ENCODE results near the gene PDGFRA. TPM values are rescaled to one million over a fixed set of nuclear protein-coding genes. Genes with fewer than 3 reads are reported as not detected.

PDGFRA gene
- total RNA-seq, 1 donor from 2014 or later = 91.5 TPM

DNA sequence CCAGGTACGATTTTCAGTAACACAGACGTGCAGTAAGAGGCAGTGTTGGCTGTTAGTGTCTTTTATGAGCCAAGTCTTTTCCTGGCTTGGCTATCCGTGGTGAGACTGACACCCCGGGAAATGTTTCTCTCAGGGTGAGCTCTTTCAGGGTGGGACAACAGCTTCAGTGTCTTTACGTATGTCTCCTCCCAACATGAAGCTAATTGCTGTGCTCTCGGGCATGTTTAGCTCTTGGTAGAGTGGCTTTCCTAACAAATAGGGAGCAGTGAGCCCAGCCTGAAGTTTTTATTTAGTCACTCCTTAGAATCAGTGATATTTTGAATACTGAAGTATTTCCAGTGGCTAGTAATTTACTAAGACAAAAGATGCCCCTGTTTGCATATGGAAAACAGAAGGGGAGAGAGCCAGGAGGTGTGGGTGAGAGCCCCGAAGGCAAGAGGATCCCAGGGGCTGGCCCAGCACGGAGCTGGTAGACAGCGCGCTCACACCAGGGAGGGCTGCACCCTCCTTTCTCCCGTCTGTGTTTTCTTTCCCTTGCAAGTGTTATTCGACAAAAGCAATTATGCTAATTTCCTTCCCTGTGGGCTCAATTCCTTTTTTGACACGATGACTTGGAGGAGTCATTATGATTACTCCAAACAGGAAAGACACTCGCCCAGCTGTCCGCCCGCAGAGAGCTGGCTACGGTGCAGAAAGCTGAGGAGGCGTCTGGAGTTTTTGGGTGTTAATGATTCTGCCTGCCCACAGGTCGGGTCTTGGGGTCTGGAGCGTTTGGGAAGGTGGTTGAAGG is 47.7 kb downstream of the PDGFRA start:
- H3K27me3 ChIP-seq = no peaks in the 10 kb centered on the region
- TF ChIP-seq, protein P1, sequence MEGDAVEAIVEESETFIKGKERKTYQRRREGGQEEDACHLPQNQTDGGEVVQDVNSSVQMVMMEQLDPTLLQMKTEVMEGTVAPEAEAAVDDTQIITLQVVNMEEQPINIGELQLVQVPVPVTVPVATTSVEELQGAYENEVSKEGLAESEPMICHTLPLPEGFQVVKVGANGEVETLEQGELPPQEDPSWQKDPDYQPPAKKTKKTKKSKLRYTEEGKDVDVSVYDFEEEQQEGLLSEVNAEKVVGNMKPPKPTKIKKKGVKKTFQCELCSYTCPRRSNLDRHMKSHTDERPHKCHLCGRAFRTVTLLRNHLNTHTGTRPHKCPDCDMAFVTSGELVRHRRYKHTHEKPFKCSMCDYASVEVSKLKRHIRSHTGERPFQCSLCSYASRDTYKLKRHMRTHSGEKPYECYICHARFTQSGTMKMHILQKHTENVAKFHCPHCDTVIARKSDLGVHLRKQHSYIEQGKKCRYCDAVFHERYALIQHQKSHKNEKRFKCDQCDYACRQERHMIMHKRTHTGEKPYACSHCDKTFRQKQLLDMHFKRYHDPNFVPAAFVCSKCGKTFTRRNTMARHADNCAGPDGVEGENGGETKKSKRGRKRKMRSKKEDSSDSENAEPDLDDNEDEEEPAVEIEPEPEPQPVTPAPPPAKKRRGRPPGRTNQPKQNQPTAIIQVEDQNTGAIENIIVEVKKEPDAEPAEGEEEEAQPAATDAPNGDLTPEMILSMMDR (IDR thresholded peaks at IDR 0.05) = no peak
- no peak overlapping the region for H3K27ac ChIP-seq
- peaks cover 10% of the 10 kb centered on the region for H3K36me3 ChIP-seq
- ATAC-seq (no peak), DNase-seq (no peak)
- H3K4me3 ChIP-seq = no peak overlapping the region
- intact Hi-C loops (cut with DNase I) = no loop called here
- H3K4me1 ChIP-seq = peaks cover 35% of the 10 kb centered on the region
- no peaks in the 10 kb centered on the region for H3K9me3 ChIP-seq

DNA sequence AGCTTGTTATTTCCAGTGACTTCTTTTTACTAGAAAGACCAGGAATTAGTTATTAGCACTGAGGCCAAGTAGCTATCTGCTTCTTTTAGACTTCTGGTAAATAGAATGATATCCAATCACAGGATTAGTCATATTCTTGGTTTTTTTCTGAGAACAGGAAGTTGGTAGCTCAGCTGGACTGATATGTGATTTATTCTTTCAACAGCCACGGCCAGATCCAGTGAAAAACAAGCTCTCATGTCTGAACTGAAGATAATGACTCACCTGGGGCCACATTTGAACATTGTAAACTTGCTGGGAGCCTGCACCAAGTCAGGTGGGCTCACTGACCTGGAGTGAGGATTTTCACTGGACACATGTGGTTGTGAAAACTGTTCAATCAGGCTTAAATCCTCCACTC is 48.6 kb downstream of the PDGFRA start:
- intact Hi-C loops (cut with DNase I) = no loop called here
- no peak for DNase-seq
- peaks cover 37% of the 10 kb centered on the region for H3K4me1 ChIP-seq

DNA sequence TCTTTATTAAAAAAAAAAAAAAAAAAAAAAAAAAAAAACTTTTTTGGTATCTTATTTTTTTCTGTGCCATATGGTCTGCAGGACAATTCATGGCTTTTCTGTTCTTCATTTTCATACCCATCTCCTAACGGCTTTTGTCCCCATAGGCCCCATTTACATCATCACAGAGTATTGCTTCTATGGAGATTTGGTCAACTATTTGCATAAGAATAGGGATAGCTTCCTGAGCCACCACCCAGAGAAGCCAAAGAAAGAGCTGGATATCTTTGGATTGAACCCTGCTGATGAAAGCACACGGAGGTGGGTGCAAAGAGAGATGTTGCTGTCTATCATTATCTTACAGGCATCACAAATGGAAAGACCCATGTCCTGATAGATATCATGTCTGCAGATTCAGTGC is 49.1 kb downstream of the PDGFRA start:
- ATAC-seq (no peak), DNase-seq (no peak)
- TF ChIP-seq, protein P1 (IDR thresholded peaks at IDR 0.05) = no peak
- intact Hi-C loops (cut with DNase I) = no loop called here
- Histone ChIP-seq H3K4me1 (peaks cover 37% of the 10 kb centered on the region), H3K27me3 (no peaks in the 10 kb centered on the region), H3K27ac (no peak overlapping the region), H3K4me3 (no peak overlapping the region), H3K9me3 (no peaks in the 10 kb centered on the region), H3K36me3 (peaks cover 10% of the 10 kb centered on the region)

More for the DNA sequence above, 48.6 kb downstream of the PDGFRA start:
- no peak for ATAC-seq
- Histone ChIP-seq H3K27me3 (no peaks in the 10 kb centered on the region), H3K9me3 (no peaks in the 10 kb centered on the region), H3K27ac (no peak overlapping the region), H3K4me3 (no peak overlapping the region), H3K36me3 (peaks cover 10% of the 10 kb centered on the region)
- TF ChIP-seq, protein P1 (IDR thresholded peaks at IDR 0.05) = no peak

- Histone ChIP-seq H3K4me3 (no peak overlapping the region), H3K36me3 (no peaks in the 10 kb centered on the region)
- DNase-seq = no peak
Observed at GRCh38 chr4:54281054-54281766, 52.1 kb downstream of the PDGFRA start.

DNA sequence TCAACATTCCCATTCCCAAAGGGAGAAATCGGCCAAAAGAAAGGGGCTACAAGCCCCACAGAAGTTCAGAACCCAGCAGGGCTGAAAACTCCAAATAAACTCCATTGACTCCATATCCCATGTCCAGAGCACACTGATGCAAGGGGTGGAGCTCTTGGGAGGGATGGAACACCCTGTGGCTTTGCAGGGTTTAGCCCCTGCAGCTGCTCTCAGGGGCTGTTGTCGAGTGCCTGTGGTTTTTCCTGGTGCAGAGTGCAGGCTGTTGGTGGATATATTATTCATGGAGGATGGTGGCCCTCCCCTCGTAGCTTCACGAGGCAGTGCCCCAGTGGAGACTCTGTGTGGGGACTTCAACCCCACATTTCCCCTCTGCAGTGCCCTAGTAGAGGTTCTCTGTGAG is 53.7 kb downstream of the PDGFRA start:
- Histone ChIP-seq H3K27me3 (no peaks in the 10 kb centered on the region), H3K36me3 (peaks cover 5% of the 10 kb centered on the region), H3K9me3 (peaks cover 3% of the 10 kb centered on the region), H3K4me1 (peaks cover 20% of the 10 kb centered on the region), H3K27ac (no peak overlapping the region), H3K4me3 (no peak overlapping the region)
- intact Hi-C loops (cut with DNase I) = no loop called here
- DNase-seq = no peak
- no peak for ATAC-seq
- TF ChIP-seq, protein P1 (IDR thresholded peaks at IDR 0.05) = no peak

More at GRCh38 chr4:54281054-54281766, 52.1 kb downstream of the PDGFRA start:
- intact Hi-C loops (cut with DNase I) = no loop called here
- ATAC-seq = peak; percentile 80
- Histone ChIP-seq H3K4me1 (peaks cover 37% of the 10 kb centered on the region), H3K27ac (peak overlapping the region; percentile 53), H3K9me3 (peaks cover 3% of the 10 kb centered on the region), H3K27me3 (no peaks in the 10 kb centered on the region)
- TF ChIP-seq, protein P1 (IDR thresholded peaks at IDR 0.05) = no peak
